Cardiac muscle cell (in vitro differentiated cells and primary cell): ENCODE results near the gene PYM1. TPM values are rescaled to one million over a fixed set of nuclear protein-coding genes. Genes with fewer than 3 reads are reported as not detected.

ENCODE experiments used
- DNase-seq, 2 donors: peaks; one replicate each; pipeline versions ENCODE4 v3.0.0 to v3.0.0-alpha.2; 2010 to 2017; ENCODE audit warnings: low read depth in 1 of 2, low spot score in 1 of 2
- H3K27ac ChIP-seq: fragments of 200-600 bp; sonication (generic); 2 replicates; pipeline ENCODE4 v1.5.1; 2016
- H3K27me3 ChIP-seq: fragments of 200-600 bp; sonication (generic); 2 replicates; pipeline ENCODE4 v1.6.0; 2016; ENCODE audit warnings: control low read depth
- H3K36me3 ChIP-seq: fragments of 200-600 bp; sonication (generic); 2 replicates; pipeline ENCODE4 v1.5.1; 2016; ENCODE audit warnings: control low read depth
- H3K4me1 ChIP-seq: fragments of 200-600 bp; sonication (generic); 2 replicates; pipeline ENCODE4 v1.8.1; 2017; ENCODE audit warnings: low read depth, mild to moderate bottlenecking, mixed run types
- H3K4me3 ChIP-seq: fragments of 200-600 bp; sonication (generic); 2 replicates; pipeline ENCODE4 v1.5.1; 2016; ENCODE audit warnings: mild to moderate bottlenecking
- H3K9me3 ChIP-seq: fragments of 200-600 bp; sonication (generic); 2 replicates; pipeline ENCODE4 v1.5.1; 2017; ENCODE audit warnings: low read depth, mild to moderate bottlenecking, control low read depth
- CTCF ChIP-seq: IDR thresholded peaks from 2 replicates; pipeline ENCODE4 v1.5.1; 2012; ENCODE audit warnings: low read depth, mild to moderate bottlenecking, low read length
- polyA plus RNA-seq: library from polyadenylated mRNA; unstranded; fragments of >200 nt; fragmentation: Nextera tagmentation; extraction: Ambion mirVana; gene quantifications from 2 replicates; pipeline ENCODE4 v1.2.1, GENCODE V29; 2016
- total RNA-seq: library from RNA; depleted of rRNA; stranded (reverse); fragments of >200 nt; gene quantifications from 2 replicates; pipeline ENCODE4 v1.2.3, GENCODE V29; 2016

The PYM1 gene
- total and polyA plus RNA-seq, 2 experiments from 2014 or later, result 55.3 to 82.9 TPM

DNA sequence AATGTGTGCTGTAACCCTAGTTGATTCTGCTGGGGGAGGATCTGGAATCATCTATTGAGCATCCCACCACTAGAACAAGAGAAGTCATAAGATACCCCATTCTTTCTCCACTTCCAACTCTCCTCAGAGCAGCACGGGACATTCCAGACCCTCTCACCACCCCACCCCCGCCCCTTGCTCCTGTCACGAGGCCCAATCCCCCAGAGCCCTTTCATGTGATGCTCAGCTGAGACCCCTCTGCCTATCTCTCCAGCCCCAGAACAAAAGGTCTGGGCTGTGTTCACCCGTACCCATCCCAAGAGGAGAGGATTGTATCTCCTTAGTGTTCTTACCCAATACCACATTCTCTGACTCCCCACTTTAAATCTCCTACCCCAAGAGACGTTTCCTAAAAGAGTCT lies 37.5 kb upstream of the PYM1 start:
- no peak for TF ChIP-seq CTCF
- no peaks in the 10 kb centered on the region for H3K9me3 ChIP-seq
- no peak overlapping the region for H3K4me3 ChIP-seq
- peaks cover 12% of the 10 kb centered on the region for H3K4me1 ChIP-seq
- no peaks in the 10 kb centered on the region for H3K36me3 ChIP-seq
- DNase-seq, result no peak
- peak overlapping the region; percentile 74 for H3K27ac ChIP-seq
- H3K27me3 ChIP-seq, result no peaks in the 10 kb centered on the region

GRCh38 chr12:55963760-55964159 lies 36.1 kb upstream of the PYM1 start:
- Histone ChIP-seq H3K27me3 (no peaks in the 10 kb centered on the region), H3K27ac (no peak overlapping the region), H3K36me3 (no peaks in the 10 kb centered on the region), H3K9me3 (no peaks in the 10 kb centered on the region), H3K4me1 (peaks cover 15% of the 10 kb centered on the region), H3K4me3 (no peak overlapping the region)
- no peak for DNase-seq
- no peak for TF ChIP-seq CTCF

DNA sequence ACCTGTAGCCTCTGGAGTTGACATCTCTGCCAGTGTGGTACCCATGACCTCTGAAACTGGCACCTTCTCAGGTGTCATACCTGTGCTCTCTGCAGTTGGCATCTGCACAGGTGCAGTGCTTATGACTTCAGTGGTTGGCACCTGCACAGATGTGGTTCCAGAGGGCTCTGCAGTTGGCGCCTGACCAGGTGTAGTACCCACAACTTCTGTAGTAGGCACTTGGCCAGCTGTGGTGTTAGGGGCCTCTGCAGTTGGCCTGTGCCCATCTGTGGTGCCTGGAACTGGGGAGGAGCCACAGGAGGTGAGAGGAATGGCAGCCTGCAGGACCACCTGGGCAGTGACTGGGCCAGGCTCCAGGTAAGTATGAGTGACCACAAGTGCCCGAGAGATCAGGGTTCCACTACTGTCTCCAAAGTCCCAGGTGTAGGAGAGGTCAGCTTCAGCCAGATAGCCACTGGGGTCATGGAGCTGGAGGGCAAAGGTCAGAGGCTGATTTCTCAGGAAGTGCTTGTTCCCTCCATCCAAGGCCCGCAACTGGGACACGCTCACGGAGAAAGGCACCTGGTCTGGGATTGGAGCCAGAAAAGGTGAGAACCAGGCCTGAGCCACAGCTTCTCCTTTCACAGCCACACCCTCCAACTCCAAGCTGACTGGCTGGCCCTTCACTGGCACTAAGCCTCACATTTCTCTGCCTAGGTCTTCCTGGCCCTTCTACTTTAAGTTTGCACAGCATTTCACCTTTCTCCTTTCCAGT lies 29.6 kb upstream of the PYM1 start:
- no peak overlapping the region for H3K4me3 ChIP-seq
- no peak for TF ChIP-seq CTCF
- H3K9me3 ChIP-seq, result no peaks in the 10 kb centered on the region
- H3K27me3 ChIP-seq, result no peaks in the 10 kb centered on the region
- DNase-seq, result no peak
- no peaks in the 10 kb centered on the region for H3K36me3 ChIP-seq
- no peak overlapping the region for H3K27ac ChIP-seq
- peaks cover 3% of the 10 kb centered on the region for H3K4me1 ChIP-seq

DNA sequence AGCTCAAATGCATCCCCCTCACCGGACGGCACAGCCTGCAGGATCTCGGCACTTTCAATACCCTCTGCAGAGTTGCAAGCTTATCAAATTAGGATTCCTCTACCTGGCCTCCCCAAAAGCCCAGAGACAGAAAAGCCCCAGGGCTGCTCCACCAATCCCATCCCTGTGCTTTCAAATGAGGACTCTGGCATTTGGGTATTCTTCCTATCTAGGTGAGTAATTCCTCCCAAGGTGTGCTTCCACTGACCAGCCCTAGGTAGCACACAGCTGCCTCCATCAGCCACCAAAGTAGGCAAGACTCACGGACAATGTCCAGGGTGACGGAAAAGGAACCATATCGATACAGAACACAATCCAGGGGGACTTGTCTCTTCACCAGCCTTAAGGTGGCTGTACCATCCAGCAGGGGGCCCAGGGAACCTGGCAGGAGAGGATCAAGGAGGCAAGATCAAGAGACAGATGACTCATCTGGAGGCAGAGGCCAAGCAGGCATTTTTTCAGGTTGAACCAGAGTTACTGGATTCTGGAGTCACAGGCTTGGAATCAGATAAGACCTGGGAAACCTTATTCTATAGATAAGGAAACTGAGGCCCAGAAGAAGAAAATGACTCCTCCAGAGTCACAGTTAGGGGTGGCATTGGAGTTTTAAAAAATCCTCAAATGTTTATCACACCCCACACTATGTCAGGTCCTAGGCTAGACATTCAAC lies 28.3 kb upstream of the PYM1 start:
- H3K36me3 ChIP-seq, result no peaks in the 10 kb centered on the region
- TF ChIP-seq CTCF, result peak; percentile 35
- no peak overlapping the region for H3K27ac ChIP-seq

GRCh38 chr12:55955344-55955743 lies 27.6 kb upstream of the PYM1 start:
- H3K4me1 ChIP-seq, result peaks cover 3% of the 10 kb centered on the region
- no peaks in the 10 kb centered on the region for H3K36me3 ChIP-seq
- H3K4me3 ChIP-seq, result no peak overlapping the region
- no peak overlapping the region for H3K27ac ChIP-seq
- DNase-seq, result no peak
- TF ChIP-seq CTCF, result no peak
- H3K27me3 ChIP-seq, result no peaks in the 10 kb centered on the region
- no peaks in the 10 kb centered on the region for H3K9me3 ChIP-seq

More for the DNA sequence above, 28.3 kb upstream of the PYM1 start:
- Histone ChIP-seq H3K4me3 (no peak overlapping the region), H3K27me3 (no peaks in the 10 kb centered on the region), H3K9me3 (no peaks in the 10 kb centered on the region), H3K4me1 (peaks cover 3% of the 10 kb centered on the region)
- peak in 1 of 2 donors; percentile 29 for DNase-seq
